Fibroblast of skin of left biceps (primary cell): ENCODE measurements around the gene PALLD.
"Not testable (repeated sequence)": the region's sequence is repeated elsewhere in the genome, so short reads cannot be mapped to it uniquely, and the experiment has no call there.

Source experiments
- DNase-seq, 2 experiments: peaks; one replicate each; pipeline ENCODE4 v3.0.0-alpha.2; 2013; ENCODE audit warnings: low read depth in 2 of 2

Gene PALLD

GRCh38 chr4:168796362-168797106 is 299.7 kb downstream of the PALLD start:
- peak in 1 of 2 experiments; percentile 61 for DNase-seq

GRCh38 chr4:168797194-168797593 is 300.3 kb downstream of the PALLD start:
- peak; percentile 62 to 70 for DNase-seq

- DNase-seq, result no peak
These were observed 301.0 kb downstream of the PALLD start for GRCh38 chr4:168797738-168798375.

GRCh38 chr4:168800926-168801325 is 304.1 kb downstream of the PALLD start:
- DNase-seq, result no peak

GRCh38 chr4:168802222-168802621 is 305.4 kb downstream of the PALLD start:
- DNase-seq, result no peak

GRCh38 chr4:168803052-168803451 is 306.2 kb downstream of the PALLD start:
- not testable (repeated sequence) for DNase-seq

- DNase-seq, result peak; percentile 66 to 70
These were observed 306.9 kb downstream of the PALLD start for GRCh38 chr4:168803732-168804131.

- DNase-seq, result no peak
These were observed 307.3 kb downstream of the PALLD start for GRCh38 chr4:168804146-168804545.

GRCh38 chr4:168805341-168805740 is 308.5 kb downstream of the PALLD start:
- no peak for DNase-seq

- not testable (repeated sequence) for DNase-seq
These were observed 309.4 kb downstream of the PALLD start for GRCh38 chr4:168806247-168806646.

GRCh38 chr4:168811207-168811606 is 314.4 kb downstream of the PALLD start:
- no peak for DNase-seq

- peak; percentile 61 to 68 for DNase-seq
These were observed 315.2 kb downstream of the PALLD start for GRCh38 chr4:168811786-168812651.

GRCh38 chr4:168812806-168813205 is 316.0 kb downstream of the PALLD start:
- no peak for DNase-seq

- no peak for DNase-seq
These were observed 317.0 kb downstream of the PALLD start for GRCh38 chr4:168813890-168814289.

GRCh38 chr4:168815379-168816345 is 318.8 kb downstream of the PALLD start:
- peak in 1 of 2 experiments; percentile 47 for DNase-seq

GRCh38 chr4:168817370-168817769 is 320.5 kb downstream of the PALLD start:
- no peak for DNase-seq

- DNase-seq, result no peak
These were observed 325.6 kb downstream of the PALLD start for GRCh38 chr4:168822481-168822880.

- no peak for DNase-seq
These were observed 329.1 kb downstream of the PALLD start for GRCh38 chr4:168825975-168826374.

- no peak for DNase-seq
These were observed 329.8 kb downstream of the PALLD start for GRCh38 chr4:168826620-168827019.

GRCh38 chr4:168830777-168831512 is 334.1 kb downstream of the PALLD start:
- no peak for DNase-seq

- DNase-seq, result no peak
These were observed 334.7 kb downstream of the PALLD start for GRCh38 chr4:168831585-168831918.
